Ramos (cell line): ENCODE results near the gene MSI2.

Source experiments
- in situ Hi-C: fragments of 300-500 bp; cut with MboI; formaldehyde crosslinking; loops from one replicate; pipeline ENCODE4 v1.14.3; 2022; ENCODE audit warnings: low sequenced_read_pairs; ENCODE audit not compliant: unreplicated experiment

The MSI2 gene

DNA sequence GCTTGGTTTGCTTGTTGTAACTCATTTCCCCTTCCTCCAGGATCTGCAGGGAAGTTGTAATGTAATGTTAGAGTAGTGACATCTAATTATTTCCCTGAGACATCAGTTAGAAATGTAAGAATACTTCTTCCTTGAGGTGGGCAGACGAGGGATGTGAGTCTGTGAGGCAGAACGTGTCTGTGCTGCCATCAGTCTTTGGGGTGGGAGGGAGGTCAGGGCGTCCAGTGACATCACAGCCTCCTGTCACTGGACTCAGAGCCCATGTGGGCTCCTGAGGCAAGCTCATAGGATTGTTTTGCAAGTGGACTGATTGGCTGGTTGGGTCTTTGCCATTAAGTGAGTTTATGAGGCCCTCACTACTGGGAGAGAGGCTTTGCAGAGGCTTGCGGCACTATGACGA, 300.0 kb downstream of the MSI2 start:
- in situ Hi-C loops: loop anchor here (10.0 kb wide), 3 partner anchors 202 to 778 kb away; partner anchors contain the start of gene MSI2

DNA sequence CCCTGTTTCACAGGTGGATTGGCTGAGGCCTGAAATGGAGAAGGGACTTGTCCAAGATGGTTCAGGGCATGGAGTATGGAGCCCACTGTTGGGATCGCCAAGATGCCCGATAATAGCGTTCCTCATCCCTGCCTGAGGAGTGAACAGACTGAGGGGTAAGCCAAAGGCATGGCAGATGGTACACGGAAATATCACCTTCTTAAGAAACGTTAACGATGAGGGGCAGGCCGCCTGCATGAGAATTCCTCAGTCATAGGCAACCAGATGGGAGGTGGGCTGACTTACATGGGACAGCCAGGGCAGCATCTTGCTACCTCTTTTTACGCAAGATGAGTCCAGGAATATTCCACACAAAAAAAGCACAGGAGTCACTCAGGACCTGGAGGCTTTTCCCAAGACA, 300.7 kb downstream of the MSI2 start:
- in situ Hi-C loops: loop anchor here (10.0 kb wide), 3 partner anchors 202 to 778 kb away; partner anchors contain the start of gene MSI2

DNA sequence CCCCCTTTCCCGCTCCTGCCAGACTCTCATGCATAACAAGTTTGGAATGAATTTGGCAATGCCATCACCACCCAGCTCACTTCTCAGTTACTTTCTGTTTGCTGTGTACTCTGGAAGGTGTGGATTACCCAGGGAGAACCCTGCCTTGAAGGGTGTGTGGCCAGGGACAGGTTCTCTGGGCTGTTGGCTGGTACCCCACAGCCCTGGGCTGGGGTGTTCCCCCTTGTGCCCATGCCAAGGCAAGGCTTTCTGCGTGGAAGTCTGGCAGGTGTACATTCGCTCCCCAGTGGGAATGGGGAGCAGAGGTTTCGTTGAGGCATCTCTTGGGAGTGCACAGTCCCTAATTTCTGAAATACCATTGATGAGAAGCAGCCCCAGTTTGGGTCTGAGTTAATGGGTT, 301.1 kb downstream of the MSI2 start:
- in situ Hi-C loops: loop anchor here (10.0 kb wide), 3 partner anchors 203 to 777 kb away; partner anchors contain the start of gene MSI2

DNA sequence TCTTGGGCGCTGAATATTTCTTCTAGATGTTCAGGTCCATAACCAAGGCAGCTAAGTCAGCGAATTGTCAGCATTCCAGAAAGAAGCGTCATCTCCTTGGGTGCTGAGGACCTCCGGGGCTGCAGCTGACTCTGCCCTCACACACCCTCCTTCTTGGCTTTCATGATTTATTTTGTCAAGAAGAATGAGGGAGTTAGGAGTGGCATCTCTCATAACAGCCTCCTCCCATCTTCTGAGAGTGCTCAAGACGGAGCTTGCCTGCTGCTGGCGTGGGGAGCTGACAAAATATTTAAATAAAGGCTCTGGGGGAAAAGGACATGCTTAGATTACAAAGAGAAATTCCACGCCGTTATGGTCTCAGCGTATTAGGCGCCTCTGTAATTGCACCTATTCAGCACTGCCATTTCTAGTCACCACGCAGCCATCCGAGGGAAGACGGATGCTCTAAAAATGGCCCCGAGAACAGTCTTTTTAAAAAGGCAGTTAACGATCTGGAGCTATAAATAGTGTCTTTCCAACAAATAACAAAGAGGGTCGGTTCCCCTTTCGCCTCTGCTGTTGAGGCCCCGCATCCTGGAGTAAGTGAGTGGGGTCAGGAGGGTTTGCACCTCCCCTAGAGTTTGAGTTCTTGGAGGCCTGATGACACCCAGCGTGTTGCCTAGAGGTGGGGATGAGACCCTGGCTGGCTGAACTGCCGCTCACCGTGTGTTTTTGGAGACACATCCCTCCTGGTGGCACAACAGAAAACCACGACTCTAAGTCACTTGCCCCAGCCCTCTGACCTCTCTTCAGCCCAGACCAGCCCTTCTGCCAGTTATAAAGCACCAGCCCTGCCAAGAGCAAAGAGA, 301.7 kb downstream of the MSI2 start:
- in situ Hi-C loops: loop anchor here (10.0 kb wide), 3 partner anchors 203 to 777 kb away; partner anchors contain the start of gene MSI2

DNA sequence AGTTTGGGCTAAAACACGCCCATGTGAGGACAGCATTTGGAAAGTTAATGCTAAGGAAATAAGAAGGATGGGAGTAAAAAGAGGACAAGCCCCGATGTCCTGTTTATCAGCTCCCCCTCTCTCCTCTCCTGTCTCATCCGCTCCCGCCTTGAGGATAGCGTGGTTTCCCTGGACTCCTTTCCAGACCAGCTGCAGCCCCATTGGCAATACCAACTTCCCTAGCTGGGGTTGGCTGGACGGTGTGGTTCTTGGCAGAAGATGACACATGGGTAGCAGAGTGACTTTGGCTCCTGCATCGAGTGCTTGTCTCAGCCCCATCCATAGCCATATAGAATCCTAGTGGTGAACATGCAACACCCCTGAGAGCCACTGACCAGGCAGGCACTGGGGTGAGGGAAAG, 302.9 kb downstream of the MSI2 start:
- in situ Hi-C loops: loop anchor here (10.0 kb wide), 3 partner anchors 204 to 776 kb away; partner anchors contain the start of gene MSI2

DNA sequence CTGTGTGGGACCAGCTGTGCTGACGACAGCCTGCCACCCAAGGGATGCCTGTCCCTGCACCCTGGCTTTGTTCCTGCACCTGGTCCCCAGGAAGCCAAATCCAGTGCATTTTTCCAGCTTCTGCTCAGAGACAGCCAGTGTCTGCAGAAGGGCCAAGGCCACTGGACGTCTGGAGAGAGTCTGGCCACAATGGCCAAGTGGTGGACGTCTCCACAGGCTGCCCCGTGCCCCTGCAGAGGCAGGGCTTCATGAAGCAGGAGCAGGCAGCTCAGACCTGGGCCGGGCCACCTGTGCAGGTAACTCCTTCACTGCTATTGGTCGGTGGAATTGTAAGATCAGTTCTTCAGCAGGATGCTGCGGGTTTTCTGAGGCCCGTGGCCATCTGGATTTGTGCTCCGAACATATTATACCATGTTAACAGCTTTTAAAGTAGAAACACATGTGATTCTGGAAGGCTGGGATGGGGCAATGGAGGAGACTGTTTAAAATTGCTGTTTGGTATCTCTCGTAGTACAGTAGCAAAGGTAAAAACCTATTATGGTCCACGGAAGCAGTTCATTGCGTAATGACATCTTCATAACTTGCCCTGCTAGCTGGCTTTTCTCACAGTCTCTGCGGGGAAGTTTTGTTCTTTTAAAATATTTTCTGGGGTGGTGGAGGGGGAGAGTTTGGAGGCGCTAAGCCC, 303.5 kb downstream of the MSI2 start:
- in situ Hi-C loops: loop anchor here (10.0 kb wide), 3 partner anchors 205 to 775 kb away; partner anchors contain the start of gene MSI2

DNA sequence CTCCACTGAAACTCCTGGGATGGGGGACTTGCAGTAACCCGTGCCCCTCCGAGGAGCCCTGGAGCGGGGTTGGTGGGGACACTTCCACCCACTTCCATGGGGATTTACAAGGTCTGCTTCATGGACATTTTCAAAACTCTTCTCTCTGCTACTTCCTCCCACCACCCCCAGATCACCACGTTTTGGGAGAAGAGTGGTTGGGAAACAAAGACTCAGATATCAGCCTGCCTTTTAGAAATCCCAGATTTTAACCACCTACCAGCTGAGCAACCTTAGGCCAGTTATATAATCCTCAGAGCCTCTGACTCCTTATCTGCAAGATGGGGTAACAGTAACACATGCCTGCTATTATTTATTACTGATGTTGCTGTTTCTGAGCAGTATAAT, 304.0 kb downstream of the MSI2 start:
- in situ Hi-C loops: no loop called here

DNA sequence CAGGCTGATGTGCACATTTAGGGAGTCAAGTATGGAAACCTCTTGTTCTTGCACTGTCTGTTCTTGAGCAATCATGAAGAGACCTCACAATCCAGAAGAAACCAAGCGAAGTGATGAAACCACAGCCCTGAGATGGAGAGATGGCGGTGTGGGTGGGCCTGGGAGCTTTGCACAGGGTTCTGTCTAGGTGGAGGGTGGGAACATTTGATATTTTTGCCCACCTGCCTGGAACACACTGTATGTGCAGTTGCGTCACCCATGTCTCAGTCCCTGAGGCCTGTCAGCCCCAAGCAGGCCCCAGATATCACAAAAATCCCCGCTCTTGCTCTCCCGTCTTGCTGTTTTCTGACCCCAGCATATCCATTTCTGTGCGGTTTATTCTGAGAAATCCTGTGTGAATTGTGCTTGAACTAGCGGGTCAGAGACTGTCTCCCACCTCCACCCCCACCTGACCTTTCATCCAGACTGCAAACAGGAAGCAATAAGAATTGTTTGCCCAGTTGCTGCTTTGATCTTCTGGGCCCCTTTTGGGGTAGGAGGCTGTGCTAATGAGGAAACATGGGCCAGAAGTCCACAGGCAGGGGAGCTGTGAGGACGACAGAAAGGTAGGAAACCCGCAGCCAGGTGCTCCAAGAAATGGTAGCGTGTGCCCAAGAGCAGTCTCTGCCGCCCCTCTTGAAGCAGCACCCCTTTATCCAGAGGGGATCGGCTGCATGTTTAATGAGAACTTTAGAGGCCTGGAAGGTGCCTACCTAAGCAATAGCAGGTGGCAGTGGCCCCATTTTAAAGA, 304.9 kb downstream of the MSI2 start:
- in situ Hi-C loops: no loop called here

DNA sequence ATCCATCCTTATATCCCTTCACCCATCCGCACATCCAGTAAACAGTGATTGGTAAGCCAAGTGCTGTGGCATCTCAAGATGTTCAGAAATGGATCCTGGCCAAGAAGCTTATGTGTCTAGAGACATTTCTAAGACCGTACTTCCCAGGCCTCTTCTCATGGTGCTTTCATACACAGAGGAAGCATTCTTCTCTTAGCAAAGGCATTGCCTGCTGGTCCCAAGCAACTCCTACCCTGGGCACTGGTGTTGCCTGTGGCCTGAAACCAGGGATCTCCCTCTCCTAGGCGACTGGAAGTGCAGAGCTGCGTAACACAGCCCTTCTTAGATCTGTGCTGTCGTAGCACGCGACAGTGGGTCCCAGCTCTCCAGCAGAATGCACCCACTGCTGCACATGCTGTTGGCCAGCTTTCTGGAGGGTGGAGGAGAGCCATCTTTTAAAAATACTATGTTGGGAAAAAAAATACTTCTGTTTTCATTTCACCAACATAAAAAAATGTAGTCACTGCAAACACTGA, 305.9 kb downstream of the MSI2 start:
- in situ Hi-C loops: no loop called here

DNA sequence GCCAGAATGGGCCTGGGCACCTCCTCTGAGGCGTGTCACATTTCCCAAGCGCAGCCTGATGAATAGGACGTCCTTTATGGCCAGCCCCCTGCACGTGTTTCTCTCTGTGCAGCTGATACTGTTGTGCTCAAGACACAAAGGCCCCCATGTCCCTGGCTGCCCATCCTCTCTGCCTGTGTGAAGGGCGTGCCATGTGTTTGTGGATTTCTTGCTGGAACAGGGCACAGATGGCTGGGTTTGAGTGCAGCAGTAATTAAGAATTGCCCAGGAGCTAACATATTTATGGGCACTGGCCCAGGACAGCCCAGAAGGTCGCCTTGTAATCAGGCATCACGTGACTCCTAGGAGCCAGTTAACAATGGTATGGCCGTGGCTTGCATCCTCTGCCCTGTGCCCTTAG, 307.6 kb downstream of the MSI2 start:
- in situ Hi-C loops: no loop called here

DNA sequence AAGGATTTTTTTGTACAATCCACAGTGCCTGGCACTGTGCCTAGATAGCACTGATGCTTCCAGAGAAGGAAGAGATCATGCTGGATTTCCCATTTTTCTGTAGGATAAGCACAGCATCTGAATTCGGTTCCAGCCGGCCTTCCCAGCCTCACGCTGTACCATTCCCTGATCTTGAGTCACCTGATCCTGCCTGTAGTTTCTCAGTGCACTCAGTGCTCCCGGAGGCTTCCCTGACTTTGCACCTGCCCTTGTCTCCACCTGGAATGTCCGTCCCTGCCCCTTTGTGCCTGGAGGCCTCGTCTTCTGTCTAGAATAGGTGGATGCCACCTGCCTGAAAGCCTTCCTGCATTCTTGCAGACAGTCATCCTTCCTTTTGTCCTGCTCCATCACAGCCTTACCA, 308.9 kb downstream of the MSI2 start:
- in situ Hi-C loops: no loop called here

DNA sequence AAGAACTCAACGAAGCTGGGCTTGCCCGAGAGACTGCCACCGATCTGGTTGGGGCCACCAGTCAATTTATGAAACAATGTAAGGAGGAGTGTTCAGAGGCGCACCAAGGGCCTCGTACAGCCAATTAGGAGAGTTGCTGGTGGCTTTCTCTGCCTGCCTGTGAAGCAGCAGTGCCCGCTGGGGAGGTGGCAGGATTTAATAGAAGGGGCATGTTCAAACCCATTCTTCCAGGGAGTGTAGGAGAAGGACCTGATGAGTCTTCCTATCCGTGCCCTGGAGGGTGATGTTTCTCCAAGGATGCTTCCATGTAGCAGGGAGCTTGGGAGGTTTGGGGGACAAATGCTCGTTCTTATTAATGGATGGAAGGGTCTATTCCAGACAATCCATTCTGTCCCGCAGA, 310.4 kb downstream of the MSI2 start:
- in situ Hi-C loops: no loop called here

DNA sequence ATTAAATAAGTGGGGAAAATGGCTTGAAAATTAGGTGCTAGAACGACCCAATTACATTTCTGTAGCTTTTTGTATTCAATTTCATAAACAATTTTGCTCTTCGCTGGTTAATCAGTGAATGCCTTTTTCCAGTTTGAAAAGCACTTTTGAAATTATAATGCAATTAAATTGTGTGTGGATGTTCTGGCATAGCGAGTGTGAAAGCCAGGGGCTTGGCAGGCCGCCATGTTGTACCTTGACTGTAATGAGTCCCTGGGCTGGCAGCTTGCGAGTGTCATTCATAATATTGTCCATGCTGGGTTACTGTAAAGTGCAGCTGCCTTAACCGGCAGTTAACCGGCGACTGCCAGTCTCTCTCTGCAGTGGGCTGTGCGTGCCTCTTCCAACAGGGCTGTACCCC, 310.9 kb downstream of the MSI2 start:
- in situ Hi-C loops: no loop called here

DNA sequence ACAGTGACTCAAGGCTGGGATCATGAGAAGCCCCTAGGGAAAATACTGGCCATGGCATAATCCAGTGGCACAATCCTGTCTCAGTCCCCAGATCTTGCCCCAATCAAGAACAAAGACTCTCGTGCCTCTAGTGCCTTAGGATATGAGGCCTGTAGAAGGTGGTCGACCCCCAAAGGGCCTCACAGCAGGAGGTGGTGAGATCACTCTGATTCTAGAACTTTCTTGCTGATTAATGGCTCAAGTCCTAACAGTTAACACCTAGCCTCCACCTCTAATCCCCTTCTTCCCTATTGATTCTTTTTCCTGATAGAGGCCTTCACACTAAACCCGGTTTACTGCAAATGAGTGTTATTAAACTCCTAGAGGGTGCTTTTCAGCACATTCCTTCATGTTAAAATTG, 312.0 kb downstream of the MSI2 start:
- in situ Hi-C loops: no loop called here

DNA sequence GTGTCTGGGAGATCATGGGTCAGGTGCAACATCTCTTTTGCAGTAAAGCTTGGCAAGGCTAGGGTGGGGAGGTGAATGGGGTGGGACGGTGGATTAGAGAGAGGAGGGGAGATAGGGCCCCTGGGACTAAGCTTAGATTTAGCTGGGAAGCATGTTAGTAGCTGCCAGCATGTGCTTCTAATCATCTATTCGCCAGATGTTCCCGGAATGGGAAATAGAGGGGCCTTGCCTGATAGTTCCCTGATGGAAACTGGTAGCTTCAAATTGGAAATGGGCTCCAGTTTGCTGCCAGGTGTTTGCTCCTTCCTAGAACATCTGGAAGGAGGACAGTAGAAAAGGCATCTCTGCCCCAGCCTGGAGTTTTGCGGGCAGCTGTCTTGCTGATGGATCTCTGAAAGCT, 312.7 kb downstream of the MSI2 start:
- in situ Hi-C loops: no loop called here

DNA sequence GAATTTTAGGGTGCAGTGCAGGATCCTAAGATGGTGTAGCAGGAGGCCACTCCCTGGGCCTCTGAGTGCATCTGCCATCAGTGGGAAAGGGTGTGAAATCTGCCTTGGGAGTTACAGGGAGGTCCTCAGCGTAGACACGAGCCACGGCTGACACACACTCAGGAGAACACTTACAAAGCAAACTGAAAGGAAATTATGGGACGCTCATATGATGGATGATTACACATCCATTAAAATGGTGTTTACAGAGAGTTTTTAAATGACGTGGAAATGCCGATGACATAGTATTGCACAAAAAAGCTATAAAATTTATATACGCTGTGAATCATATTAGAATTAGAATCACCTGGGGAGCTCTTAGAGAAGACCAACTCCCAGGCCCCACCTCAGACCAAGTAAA, 313.5 kb downstream of the MSI2 start:
- in situ Hi-C loops: no loop called here

DNA sequence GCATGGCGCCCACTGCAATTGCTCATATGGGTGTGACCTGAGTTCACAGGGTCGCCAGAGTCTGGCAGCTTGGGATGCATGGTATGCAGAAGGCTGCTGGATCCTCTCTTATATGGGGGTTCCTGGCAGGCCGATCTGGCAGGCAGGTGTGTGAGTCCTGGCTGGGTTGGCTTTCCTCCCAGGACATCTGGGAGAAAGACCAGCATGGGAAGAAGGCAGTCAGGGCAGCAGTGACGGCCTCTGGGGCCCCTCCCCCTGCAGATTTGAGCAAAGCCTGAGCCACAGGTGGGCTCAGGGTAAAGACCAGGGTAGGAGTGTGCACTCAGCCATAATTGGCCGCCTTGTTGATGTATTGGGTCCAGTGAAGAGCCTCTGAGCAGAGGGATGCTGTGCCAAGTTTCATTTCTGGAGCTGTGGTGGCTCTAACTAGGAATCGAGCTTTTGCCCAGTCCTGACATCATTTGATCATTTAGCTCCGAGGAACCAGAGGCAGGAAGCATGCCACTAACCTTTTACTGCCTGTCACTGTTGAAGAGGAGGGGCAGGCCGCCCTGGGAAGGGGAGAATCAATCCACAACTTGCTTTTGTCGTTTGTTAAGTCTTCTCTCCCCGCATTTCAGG, 314.5 kb downstream of the MSI2 start:
- in situ Hi-C loops: no loop called here

DNA sequence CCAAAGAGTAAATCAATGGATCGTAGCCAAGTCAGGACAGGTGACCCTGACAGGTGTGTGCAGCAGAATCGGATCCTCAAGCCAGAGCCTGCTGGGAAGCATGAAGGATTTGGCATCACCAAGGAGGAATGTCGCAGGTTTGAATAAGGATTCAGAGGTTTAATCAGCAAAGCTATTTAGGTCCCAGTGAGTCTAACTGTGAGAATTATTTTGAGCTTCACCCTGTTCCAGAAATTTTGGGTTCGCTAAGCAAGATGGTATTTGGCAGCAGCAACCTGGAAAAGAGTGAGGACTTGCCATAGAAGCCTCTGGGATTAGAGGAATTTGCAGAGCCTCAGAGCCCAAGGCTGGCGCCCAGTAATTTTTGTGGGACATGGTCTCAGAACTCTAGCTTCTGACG, 315.7 kb downstream of the MSI2 start:
- in situ Hi-C loops: no loop called here

DNA sequence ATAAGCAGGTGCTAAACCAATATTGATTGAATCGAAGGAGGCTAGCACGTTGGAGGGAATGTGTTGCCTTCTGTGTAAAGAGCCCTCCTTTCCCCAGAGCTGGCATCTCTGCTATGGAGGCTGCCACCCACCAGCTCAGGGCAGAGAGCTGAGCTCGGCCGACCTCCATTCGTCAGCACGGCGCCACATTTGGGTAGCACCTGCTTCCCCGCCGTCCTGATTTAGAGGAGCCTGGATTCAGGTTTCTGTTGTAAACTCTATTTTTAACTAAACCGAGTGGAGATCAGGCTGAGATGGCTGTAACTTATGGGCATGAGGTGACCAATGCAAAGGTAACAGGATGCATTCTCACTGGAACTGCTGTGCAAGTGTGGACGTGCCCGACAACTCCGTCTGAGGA, 316.3 kb downstream of the MSI2 start:
- in situ Hi-C loops: no loop called here

DNA sequence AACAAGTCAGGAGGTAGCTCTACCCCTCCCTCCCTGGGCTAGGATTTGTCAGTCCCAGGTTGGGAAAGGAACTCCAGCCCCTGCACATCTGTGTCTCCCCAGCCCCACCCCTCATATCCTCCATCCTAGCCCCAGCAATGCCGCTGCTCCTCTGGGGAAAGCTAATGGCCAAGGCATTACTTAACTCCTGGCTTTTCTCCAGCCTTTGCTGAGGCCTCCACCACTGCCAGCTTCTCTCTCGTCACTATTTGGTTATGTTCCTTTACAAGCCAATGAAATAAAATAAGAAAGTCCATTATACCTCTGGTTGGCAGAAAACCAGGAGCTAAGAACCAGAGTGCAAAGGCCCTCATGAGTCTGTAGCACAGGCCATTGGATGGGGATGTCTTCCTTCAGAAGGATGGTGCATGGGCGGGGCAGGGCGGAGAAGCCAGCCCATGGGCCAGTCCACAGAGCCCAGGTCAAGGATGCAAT, 317.8 kb downstream of the MSI2 start:
- in situ Hi-C loops: no loop called here
